Activated effector memory CD4-positive, alpha-beta T cell treated with anti-CD3 and anti-CD28 coated beads, Interleukin-2, amount 50 U/mL, for 16 hours (primary cell): Measurements from ENCODE around the gene STRIP1.
"Not testable (repeated sequence)": the region's sequence is repeated elsewhere in the genome, so short reads cannot be mapped to it uniquely, and the experiment has no call there.

Source experiments
- DNase-seq: peaks from one replicate; pipeline ENCODE4 v3.0.0-alpha.2; 2020

Gene STRIP1

DNA sequence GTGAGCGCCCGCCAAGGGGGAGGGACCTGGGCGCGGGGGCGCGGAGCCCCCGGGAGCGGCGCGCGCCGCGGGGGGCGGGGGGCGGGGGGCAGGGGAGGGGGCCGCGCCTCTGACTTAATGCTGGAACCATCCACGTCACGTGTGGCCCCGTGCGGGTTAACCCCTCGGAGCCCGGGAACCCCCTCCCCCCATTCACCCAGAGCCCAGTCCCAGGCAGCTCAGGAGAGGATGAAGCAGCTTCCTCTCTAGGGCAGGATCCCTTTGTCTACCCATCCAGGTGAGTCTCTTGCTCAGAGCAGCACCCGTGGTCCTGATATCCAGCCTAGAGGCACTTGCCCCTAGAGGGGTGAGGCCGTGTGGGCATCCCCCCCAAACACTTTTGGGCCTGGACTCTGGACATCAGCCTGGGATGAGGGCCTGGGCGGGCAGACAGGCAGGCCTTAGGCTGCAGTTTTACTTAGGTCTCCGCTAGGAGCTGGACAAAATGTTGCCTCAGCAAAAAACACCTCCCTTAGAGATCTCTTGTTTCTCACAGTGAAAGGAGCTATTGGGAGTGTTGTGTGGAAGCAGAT is 36.3 kb downstream of the STRIP1 start, which contains the start of gene ALX3:
ALX3 (minus strand) TSS at position 2 of the 572 bp plus-strand sequence. CDS start 60 bp downstream, outside the sequence.
- DNase-seq = no peak

- DNase-seq = no peak
Observed at GRCh38 chr1:110074166-110074565, 39.7 kb downstream of the STRIP1 start.

DNA sequence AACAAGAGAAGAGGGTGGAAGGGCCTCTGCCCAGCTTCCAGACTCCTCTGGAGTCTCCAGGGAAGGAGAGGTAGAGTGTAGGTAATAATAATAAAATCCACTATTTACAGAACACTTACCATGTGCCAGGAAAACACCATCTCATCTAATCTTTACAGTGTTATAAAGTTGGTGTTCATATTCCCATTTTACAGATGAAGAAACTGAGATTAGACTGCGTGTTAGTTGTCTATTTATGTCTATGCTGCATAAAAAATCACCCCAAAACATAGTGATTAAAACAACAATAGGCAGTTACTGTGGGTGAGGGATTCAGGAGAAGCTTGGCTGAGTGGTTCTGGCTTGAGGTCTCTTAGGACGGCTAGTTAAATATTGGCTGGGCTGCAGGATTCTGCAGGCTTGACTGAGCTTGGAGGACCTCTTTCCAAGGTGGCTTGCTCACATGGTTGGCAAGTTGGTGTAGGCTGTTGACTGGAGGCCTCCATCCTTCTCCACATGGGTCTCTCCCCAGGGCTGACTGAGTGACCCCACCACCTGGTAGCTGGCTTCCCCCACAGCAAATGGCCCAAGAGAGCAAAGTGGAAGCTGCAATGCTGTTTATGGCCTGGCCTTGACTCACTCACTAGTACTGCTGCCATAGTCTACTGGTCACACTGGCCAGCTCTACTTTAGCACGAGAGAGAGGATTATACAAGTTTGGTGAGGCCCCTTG is 42.5 kb downstream of the STRIP1 start:
- no peak for DNase-seq

GRCh38 chr1:110079995-110080394 is 45.6 kb downstream of the STRIP1 start:
- DNase-seq = not testable (repeated sequence)

DNA sequence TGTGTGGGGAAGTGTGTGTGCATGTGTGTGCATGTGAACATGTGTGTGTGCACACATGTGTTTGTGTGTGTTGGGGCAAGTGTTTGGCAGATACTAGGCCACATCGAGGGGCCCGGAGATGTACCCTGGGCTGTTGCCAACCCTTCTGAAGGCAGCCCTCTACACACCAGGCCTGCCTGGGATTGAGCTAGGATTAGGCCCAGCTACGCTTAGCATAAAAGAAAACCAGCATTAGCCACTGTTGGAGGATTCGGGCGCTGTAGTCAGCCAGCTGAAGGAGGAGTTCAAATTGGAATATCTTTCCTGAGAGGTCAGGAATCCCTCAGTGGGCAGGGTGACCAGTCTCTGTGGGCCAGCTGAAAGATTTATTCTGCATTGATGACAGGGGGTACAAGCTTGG is 46.6 kb downstream of the STRIP1 start:
- no peak for DNase-seq

DNA sequence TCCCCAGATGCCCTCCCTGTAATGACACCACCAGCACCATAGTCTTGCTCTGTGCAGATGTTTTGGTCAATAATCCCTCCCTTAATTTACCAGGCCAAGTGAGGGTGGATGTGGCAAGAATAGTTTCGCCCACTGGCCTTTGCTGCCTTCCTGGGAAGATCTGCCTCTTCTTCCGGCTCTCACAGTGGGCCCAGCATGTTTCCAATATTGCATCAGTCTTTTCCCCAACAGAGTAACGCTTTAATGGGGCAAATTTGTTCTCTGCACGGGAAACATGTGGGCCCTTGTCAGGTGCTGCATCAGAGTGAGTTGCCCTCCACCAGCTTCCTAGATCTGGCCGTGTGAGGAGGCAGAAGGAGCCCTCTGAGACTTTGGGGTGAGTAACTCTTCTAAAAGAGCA is 48.1 kb downstream of the STRIP1 start:
- no peak for DNase-seq

GRCh38 chr1:110083061-110083865 is 48.8 kb downstream of the STRIP1 start:
- no peak for DNase-seq

DNA sequence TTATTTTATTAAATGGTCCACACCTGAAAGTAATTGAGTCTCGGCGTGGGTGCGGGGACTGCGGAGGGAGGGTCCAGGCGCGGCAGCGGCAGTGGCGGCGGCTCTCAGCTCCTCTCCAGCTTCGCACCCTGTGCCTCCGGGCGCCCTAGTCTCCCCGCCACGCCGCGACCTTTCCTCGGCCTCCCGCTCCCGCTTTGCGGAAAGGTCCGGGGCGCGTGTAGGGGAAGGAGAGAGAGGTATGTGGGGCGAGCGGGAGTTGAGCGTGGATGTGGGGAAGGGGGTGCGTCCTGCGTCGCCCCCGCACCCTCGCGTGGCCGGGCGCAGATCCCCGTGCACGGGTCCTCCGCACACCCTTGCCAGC is 49.4 kb downstream of the STRIP1 start:
- DNase-seq = no peak

DNA sequence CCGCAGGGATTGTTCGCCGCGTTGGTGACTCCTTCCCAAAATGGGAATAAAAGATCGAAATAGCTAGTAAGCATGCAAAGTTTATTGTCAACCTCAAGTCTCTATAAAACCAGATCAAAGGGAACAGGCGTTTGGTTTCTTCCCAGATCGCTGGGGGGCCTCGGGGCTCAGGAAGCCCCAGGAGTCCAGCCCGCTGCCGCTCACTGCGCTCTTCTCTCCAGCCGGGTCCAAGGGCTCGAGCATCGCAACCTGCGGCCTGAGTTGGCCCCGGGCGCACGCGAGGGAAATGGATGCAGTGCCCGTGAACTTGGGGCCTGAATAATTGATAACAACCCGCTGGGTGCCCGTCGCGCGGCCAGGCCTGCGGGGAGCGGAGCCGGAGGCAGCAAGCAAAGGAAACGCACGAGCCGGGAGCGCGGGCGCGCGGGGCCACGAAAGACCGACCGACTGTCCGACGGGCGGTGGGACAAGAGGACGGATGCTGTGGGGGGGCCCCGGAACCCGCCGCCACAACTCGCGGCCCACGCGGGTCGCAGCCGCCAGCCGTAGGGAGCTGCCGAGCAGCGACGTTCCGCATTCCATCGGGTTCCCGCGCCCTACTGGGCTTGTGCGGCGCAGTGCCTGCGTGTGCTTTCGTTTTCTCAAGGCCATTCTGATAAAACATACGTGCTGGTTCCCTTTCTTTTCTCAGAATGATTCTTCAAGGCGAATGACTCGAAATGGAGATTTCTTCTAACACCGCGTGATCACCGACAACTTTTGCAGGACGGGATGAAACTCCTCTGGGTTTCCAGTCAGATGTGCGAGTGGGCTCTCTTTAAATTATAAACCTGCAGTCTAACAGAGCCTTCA is 50.0 kb downstream of the STRIP1 start:
- peak; percentile 71 for DNase-seq

GRCh38 chr1:110085671-110086070 is 51.2 kb downstream of the STRIP1 start:
- DNase-seq = no peak

GRCh38 chr1:110086961-110087360 is 52.5 kb downstream of the STRIP1 start:
- no peak for DNase-seq

DNA sequence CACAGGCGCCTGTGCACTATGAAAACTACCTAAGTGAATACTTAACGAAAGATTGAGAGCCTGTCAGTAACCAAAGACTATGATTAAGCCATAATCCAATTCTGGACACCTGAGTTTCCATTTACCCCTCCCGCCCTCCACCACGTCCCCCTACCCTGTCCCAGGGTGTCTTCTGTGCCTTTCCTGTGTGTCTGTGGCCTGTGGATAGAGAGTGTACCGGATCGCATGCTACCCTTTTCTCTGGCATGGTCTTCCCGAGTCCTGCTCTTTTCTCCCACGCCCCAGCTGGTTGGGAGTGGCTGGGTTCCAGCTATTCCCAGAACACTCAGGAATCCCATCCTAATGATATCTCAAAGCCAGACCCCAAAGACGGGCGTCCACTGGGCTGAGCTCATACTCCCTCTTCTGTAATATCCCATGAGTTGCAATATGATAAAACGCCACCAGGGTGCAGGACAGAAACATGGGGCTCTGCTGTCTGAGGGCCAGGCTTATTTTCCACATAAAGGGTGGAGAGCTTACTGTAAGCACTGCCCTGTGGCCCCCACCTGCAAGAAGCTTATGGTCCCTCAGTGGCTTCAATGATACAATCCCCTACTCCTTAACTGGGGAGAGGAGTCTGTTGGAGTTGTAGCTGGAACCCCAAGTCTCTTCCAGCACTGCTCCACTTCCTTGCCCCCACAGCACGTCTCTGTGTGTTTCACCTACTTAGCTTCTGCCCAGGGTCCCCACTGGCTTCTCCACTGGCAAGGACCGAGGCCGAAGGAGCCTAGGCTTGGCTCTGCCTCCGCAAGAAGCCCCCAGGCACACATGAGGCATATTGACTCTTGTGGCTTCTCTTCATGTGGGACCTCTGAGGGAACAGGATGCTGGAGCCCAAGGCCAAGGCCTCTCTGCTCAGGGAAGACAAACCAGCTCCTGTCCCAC is 53.7 kb downstream of the STRIP1 start:
- DNase-seq = peak; percentile 71

- no peak for DNase-seq
Observed at GRCh38 chr1:110088739-110089316, 54.4 kb downstream of the STRIP1 start.

- no peak for DNase-seq
Observed at GRCh38 chr1:110089561-110090275, 55.3 kb downstream of the STRIP1 start.

- DNase-seq = no peak
Observed at GRCh38 chr1:110091381-110091780, 57.0 kb downstream of the STRIP1 start.

DNA sequence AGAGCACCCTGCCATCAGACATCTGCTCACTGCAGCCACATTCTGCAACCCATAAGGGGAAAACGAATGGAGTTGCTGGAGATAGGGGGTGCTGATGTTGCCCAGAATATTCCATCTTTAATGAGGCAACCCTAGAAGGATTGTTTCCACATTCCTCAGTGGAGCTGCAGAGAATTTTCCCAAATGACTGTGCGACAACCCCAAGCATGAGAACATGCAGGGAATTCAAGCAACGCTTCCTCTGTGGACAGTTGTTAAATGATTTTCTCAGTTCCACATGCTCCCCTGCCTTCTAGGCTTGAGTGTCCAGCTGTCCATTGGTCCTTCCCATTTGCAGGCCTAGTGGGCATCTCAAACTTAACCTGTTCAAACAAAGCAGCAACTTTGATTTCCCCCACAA is 57.4 kb downstream of the STRIP1 start:
- no peak for DNase-seq

- no peak for DNase-seq
Observed at GRCh38 chr1:110092991-110093390, 58.6 kb downstream of the STRIP1 start.

GRCh38 chr1:110094931-110095654 is 60.7 kb downstream of the STRIP1 start:
- DNase-seq = no peak

DNA sequence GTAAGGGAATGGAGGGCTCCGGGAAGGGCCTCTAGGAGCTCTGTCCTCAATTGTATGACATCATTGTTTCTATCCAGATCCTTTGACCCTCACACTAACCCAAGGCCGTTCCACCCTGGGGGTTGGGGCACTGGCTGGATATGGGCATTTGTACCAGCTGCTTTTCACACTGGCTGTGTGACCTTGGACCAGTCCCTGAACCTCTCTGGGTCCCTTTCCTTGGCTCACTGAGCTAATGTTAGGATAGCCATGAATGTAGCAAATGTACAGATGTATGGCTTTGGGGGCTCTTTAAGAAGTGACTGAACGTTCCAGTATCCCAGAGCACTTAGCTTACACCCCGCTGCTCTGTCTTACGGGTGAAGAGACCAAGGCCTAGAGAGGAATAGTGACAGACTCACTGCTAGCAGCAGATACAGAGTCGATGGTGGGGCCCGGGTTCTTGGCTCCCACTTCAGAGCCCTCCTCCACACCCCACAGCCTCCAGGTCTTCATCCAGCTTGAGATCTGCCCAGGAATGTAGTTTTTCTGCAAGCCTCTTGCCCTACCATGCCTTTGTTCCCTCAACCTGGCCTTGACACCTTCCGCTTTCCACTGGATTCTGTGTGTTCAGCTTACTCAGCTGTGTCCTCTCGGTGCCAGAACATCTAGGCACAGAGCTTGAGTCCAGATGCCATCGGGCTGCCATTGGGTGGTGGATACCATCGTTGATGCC is 63.2 kb downstream of the STRIP1 start:
- DNase-seq = no peak
